HG03342 (cell line): ENCODE measurements around the gene CEP131.

Experiments used
- ATAC-seq: cut with Tn5 transposase; IDR thresholded peaks from one replicate; pipeline ENCODE4 v1.9.1; 2021; ENCODE audit warnings: mild to moderate bottlenecking, moderate library complexity; ENCODE audit not compliant: unreplicated experiment

Gene CEP131

DNA sequence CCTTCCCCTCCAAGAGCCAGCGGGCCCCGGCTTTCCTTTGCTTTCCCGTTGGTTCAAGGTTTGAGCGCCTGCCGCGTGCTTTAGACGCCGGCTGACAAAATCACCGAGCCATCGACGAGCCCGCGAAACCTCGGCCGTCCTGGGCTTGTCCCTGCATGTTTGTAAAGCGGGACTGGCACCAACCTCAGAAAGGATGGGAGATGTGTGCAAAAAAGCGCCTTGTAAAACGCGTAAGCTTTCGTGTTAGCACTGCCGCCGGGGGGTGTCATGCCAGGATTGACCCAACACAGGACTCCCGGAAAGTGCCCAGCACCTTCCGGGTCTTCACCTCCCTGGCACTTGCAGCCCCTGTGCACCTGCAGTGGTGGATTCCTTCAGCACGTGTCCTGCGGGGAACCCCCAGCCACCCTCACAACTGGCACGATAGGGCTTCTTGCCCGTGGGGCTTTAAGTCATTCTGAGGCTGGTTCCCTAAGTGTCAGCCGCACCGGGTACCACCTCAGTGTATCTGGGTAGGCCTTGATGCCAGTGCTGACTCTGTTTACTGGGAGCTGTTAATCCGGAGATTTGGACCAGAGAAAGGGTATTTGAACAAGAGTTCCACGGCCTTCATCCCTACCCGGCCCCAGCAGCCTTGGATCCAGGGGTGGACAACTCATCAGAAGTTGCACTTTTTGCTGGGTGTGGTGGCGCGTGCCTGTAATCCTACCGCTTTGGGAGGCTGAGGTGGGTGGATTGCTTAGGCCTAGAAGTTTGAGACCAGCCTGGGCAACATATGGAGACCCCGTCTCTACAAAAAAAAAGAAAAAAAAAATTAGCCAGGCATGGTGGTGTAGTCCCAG is 17.2 kb upstream of the CEP131 start:
- no peak for ATAC-seq

DNA sequence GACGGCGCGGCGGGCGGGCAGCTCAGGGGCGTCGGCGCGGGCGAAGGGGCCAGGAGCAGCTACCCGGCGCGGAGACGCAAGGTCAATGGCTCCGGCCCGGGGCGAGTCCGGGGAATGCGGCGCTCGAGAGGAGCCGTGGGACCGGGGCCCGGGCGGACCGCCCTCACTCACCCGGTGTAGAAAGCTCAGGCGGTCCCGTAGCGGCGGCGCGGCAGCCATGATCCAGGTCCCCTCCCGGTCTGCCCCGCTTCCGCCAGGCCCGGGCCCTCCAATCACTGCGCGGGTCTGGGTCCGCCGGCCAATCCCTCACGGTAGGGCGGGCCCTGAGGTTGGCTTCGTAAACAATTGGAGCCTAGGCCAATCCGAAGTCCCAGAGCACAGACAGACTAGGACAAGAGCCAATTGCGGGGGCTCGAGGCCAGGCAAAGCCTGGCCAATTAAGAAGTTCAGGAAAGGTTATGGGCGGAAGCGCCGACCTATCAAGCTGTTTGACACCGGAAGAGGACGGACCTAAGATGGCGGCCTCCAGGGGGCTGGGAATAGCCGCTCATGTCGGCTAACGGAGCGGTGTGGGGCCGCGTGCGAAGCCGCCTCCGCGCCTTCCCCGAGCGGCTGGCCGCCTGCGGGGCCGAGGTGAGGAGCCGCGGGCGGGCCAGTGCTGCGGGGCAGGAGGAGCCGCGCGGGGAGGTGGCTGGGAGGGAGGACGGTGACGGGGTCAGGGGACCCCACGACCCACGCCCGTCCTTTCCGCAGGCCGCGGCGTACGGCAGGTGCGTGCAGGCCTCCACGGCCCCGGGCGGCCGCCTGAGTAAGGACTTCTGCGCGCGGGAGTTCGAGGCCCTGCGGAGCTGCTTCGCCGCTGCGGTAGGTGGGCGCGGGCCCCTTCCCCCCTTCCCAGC is 16.3 kb upstream of the CEP131 start, which contains the start of the genes NDUFAF8 and TEPSIN:
Gene NDUFAF8, plus strand, starts transcription at position 504 of the 899 bp plus-strand sequence. Its CDS starts 46 bp downstream, at position 550.
Gene TEPSIN, minus strand, starts transcription at position 241 of the 899 bp plus-strand sequence. Its CDS starts 22 bp downstream, at position 219.
- ATAC-seq = peak; percentile 91

DNA sequence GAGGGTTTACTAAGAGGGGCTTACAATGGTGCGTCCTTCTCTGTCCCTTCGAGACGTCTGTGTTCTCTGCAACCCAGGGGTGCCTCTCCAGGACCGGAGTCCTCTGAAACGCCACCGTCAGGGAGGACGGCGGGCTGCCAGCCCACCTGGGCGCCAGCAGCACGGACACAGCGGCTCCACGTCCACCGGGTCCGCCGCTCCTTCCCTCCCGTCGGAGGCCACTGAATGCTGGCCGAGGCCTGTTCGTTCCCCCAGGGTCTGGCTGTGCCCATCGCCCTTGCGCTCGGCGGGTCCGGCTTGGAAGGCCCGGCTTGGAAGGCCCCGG is 15.7 kb upstream of the CEP131 start:
- no peak for ATAC-seq

DNA sequence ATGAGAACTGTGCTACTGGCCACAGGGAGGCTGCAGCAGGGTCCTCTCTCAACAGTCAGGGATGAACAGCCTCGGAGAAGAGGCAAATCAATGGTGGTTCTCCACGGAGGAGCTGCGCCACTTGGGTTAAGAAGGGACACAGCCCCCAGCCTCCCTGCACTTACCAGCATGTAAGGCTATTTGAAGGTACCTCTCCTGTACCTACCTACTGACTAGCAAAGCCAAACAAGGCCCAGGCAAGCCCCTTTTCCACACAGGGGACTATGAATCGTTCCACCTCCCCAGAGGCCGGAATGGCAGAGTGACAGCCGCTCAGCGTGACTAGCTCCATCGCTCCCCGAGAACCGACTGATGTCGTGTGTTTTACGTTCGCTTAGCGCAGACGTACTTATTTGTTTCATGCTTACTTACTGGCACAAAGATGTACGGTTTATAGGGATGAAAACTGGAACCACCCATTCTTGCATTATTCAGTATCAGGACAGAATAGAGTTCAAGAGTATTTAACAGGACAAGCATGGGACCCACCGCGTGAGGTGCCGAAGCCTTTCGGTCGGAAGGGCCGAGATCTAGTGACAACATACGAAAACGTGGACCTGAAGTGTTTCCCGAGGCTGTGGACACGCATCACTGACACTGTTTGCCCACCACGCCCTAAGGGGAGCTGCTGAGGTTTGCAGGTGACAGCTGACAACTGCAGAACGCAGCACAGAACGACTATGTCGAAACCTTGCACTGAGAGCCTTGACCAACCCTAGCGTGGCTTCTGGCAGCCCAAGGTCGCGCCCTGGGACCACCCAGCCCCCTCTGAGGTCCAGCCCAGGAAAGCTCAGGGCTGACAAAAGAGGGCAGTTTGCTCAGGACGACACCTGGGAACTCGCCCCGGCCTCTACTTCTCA is 15.1 kb upstream of the CEP131 start:
- no peak for ATAC-seq

DNA sequence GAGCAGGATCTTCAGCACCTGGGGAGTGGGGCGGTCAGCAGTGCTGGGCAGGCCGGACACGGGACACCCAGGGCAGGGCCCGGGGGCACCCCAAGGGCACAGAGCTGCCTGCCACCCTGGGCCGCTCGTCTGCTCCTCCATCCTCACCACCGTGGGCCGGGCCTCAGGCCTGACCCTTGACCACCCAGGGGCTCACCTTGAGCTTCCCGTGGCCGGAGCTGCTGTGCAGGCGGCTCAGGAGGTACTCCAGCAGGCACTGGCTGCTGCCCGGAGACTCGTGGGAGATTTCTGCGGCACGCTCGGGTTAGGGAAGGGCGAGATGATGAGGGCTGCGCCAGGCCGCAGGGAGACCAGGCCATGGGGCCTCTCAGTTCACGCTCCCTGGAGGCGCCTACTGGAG is 14.0 kb upstream of the CEP131 start:
- no peak for ATAC-seq

DNA sequence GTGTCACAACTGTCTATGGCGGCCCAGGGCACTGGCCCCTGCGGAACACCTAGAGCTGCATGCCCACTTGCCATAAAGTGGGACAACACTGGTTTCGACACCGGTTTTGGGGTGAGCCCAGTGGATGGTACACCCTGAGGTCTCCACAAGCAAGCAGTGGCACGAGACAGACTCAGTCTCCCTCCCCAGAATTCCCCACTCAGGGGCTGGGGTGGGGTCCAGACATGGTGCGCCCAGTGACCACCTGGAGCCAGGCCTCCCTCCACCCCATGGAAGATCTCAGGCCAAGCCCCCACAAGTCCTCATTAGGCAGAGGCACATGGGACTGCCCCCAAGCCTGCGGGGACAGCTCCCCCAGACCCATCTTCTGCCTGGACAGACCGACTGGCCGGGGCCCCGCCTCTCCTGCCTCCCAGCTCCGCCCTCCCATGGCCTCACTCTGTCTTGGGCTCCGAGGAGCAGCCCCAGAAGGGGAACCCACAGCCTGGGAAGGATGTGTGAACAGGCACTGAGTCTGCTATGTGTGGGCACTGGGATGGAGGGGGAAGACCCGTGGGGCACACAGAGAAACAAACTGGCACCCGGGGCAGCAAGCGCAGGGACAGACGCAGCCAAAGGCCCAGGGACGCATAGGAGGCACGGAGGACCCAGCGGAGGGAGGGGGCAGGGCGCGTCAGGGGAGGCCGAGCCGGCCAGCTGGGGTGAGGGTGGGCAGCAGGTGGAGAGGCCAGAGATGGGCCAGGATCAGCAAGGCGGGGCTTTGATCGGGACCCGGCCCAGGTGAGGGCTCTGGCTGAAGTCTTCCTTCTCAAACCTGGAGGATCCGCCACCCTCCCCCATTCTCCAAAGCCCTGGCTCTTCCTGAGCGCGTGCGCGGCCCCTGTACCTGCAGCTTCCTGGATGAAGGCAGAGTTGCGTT is 13.3 kb upstream of the CEP131 start:
- ATAC-seq = no peak

DNA sequence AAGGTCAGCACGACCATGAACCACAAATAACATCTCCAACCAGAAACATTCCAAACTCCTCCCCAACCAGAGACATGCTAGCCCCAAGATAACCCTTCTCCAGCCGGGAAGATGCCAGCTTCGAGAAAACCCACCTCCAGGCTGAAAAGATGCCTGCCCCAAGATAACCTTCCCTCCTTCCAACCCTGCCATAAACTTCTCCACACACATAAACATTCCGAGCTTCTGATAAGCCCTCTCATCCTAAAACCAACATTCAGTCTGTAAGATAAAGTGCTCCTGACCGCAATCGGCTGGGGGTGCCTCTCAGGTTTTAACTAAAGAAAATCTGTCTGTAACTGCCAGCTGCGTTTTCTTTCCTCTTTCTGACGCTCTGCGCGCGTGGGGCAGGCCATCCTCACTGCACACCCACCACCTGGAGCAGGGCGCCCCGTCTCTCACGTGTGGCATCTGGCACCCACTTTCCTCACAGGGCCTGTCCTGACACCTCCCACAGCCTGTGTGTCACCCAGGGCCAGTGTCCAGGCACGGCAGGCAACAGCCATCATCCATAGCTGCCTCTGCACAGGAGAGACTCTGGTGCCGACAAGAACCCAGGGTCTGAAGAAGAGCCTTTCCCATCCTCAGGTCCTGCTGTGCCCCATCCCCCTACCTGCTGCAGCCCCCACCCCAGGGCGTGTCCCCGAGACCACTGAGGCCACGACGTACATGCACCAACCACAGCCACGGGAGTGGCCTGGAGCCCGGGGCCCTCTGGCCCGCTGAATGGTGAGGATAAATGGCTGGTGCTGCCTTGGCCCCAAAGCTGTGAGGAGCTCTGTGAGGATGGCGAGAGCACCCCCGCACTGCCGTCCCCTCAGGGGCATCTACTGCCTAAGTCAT is 12.4 kb upstream of the CEP131 start:
- ATAC-seq = no peak

DNA sequence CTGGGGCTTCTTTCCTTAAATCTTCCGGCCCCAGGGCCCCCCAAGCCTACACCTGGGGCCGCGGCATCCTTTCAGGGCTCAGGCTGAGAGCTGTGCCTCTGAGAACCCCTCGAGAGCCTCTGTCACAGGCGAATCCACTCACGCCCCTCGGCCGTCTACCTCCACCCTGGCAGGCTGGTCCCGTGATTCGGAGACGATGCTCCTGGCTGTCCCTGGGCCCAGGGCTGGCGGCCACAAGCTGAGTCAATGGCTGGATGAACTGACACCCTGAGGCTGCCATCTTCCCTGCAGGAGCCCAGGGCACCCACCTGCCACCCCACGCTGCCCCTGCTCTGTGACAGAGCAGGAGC is 11.7 kb upstream of the CEP131 start:
- ATAC-seq = no peak

DNA sequence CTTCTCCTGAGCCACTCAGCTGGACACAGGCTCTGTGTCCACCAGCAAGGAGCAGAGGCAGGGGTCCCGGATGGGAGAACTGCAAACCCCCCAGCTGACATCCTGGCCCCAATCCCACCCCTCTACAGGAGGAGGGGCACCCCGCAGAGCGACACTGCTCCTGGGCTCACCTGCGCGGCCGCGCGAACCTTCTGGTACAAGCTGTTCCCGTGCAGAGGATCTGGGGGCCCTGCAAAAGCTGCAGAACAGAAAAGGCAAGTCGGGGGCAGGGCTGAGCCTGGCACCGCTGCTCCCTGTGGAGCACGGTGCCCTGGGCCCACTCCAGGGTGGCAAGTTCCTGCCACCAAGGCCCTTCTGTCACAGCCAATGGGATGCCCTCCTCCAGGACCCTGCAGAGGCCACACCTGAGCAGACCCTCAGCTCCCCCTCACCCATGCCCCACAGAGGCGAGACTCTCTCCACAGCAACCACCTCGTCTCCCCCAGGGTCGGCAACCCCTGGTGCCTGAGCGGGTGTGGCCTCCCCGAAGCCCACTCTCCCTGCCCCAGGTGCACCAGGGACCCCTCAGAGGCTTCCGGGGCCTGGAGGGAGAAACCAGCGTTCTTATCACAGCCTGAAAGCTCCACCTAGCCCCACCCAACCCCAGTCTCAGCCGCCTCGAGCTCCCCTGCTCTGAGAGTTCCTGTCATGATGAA is 11.2 kb upstream of the CEP131 start:
- no peak for ATAC-seq

DNA sequence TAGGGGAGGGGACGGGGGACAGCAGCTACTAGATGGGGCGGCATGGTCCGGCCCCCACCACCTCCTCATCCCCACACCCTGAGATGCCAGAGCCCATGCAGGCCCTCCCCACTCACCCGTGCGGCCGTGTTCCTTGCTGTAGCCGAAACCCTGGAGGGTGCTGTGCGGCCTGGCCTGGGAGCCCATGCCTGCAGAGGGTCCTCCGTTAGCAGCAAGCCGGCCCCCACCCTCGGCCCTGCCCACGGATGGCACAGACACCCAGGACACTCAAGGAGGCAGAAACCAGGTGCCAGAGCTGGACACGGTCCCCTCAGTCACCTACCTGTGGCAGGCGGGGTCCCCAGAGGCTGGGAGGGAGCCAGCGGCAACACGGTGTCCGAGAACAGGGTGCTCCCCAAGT is 10.6 kb upstream of the CEP131 start:
- ATAC-seq = no peak

DNA sequence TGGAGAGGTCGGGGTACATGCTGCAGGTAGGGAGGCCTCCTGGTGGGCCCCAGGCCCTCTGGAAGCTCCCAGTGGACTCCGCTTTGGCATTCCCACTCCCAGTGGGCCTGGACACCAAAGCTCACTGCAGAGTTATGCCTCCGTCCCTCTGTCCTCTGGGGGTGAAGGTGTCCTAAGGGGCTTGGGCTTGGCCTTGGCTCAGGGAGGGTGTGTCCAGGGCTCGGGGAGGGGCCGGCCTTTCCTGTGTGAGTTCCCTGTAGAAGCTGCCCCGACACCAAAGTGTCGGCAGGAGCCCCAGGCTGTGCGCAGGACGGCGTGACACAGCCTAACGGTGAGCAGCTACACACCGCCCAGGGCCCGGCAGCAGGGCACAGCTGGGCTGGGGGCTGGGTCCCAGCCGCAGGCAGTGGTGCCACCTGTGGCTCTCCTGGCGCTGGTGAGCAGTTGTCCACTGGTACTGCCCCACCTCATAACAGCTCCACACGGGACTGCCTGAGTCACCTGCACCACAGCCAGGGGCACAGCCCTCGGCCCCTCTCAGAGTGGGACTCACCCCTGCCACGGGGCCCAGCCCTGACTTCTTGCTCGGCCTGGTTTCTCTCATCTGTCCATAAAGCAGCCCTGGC is 10.0 kb upstream of the CEP131 start:
- no peak for ATAC-seq

DNA sequence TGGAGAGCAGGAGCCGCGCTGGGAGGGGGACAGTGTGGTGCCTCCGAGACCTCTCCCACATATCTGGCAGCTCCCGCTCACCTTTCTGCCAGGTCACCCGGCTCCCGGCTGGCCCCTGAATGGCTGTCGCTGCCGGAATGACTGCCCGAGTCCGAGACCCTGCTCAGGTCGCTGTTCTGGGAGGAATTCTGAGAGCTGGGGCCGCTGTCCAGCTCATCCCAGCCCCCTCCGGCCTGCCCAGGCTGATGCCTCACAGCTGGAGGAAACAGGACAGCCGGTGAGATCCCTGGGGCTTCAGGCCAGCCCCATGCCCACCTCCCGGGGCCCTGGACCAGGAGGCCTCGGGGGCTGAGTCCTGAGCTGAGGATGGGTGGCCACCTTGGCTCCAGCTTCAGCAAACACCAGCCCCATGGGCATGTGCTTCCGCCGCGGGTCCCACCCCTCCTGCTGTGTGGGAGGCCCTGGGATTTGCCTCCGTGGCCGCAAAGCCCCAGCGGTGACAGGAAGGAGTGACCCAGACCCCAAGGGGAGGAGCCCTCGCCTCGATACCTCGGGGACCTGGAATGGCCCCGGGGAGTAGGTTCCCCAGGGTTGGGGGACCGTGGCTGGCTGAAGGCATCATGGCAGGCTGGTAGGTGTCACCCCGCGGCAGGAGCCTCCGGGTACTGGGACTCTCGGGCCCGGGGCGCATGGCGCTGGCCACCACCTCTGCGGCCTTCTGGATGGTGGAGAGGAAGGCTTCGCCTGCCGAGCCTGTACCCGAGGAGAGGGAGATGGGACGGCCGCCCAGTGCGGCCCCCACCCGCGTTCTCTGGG is 9.2 kb upstream of the CEP131 start:
- ATAC-seq = no peak

DNA sequence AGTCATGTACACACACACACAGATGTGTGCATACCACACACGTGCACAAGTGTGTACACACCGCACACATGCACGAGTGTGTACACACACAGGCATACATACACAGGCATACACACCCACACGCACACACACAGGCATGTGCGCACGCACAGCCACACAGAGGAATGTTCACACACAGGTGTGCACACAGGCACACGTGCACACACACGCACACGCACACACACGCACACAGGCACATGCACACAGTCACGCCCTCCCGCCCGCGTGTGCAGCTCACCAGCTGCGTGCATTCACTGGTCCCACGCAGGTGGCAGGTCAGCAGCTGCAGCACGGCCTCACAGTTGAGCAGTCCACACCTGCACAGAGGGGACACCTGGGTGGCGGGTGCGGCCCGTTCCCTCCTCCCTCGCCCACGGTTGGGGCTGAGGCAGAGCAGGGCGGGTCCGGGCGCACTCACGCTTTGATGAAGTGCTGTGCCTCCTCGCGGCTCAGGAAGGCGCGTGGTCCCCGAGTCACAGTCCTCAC is 8.4 kb upstream of the CEP131 start:
- no peak for ATAC-seq

DNA sequence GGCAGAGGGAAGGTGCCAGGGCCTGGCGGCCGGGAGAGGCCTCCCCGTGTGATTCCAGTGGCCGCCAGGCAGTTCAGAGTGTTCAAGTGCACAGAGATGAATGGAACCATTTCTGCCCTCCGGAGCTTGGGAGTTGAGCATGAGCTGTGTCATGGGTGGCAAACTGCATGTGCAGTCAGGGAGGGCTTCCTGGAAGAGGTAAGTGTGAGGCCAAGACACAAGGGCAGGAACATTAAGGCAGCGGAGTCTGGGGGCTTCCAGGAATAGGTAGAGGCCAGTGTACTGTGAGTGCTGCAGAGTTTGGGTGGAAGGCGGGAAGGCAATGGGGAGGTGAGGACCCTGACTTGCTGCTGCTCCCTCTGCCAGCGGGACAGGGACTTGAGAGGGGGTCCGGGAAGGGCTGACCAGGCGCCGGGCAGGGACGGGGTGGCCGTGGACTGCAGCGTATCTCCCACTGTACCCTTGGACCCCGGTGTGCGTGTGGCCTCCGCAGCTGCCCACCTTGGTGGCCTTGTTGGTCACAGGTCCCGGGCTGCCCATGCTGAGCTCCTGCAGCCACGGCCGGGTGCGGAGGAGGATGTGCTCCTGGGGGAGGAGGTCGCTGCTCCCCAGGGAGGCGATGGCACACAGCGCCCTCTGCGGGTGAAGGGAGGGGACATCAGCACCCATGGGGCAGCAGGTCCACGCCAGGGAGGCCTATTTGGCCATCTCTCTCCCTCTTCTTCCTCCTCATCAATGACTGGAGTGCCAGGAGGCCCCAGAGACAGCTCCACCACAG is 7.5 kb upstream of the CEP131 start:
- ATAC-seq = no peak

DNA sequence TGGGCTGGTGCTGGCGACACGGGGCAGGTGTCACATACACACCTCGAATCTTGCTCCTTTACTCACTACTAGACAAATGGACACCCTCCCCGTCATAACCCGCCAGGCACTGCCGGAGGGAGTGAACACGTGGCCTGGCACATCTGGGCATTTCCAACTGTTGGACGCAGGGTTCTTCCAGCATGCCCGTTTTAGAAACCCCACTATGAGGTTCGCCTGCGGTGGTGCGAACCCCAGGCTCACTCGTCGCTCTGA is 6.8 kb upstream of the CEP131 start:
- ATAC-seq = no peak
